ENCODE results near the gene JPH4.

The JPH4 gene

DNA sequence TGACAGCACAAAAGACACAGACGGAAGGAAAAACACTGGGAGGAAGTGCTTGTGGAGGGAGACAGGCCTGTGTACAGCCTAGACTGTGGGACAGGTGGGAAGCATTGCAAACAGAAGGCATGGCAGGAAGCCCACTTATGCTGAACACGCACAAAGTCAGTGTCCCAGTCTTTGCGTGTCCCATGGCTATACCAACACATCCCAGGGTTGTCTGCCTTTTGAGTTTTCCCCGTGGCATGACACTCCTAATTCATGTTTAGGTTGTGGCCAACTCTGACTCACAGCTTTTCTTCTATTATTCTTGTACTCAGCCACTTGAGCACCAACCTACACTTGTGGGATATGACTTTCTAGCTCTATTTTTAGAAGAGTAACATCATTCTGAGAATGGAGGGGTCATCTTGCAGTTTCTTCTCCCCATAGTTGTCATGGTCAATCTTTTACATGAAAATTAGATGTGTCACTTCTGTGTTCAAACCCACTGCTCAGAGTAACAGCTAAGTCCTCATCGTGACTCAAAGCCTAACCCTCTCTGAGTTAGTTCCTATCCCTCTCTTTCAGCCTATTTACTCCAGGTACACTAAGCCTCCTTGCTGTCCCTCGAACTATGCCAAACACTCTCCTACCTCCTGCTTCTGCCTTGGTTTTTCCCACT is 27.5 kb upstream of the JPH4 start:
- TF ChIP-seq, protein P1, sequence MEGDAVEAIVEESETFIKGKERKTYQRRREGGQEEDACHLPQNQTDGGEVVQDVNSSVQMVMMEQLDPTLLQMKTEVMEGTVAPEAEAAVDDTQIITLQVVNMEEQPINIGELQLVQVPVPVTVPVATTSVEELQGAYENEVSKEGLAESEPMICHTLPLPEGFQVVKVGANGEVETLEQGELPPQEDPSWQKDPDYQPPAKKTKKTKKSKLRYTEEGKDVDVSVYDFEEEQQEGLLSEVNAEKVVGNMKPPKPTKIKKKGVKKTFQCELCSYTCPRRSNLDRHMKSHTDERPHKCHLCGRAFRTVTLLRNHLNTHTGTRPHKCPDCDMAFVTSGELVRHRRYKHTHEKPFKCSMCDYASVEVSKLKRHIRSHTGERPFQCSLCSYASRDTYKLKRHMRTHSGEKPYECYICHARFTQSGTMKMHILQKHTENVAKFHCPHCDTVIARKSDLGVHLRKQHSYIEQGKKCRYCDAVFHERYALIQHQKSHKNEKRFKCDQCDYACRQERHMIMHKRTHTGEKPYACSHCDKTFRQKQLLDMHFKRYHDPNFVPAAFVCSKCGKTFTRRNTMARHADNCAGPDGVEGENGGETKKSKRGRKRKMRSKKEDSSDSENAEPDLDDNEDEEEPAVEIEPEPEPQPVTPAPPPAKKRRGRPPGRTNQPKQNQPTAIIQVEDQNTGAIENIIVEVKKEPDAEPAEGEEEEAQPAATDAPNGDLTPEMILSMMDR (conservative IDR thresholded peaks at IDR 0.05), result no peak
- H3K27ac ChIP-seq, result no peak overlapping the region

DNA sequence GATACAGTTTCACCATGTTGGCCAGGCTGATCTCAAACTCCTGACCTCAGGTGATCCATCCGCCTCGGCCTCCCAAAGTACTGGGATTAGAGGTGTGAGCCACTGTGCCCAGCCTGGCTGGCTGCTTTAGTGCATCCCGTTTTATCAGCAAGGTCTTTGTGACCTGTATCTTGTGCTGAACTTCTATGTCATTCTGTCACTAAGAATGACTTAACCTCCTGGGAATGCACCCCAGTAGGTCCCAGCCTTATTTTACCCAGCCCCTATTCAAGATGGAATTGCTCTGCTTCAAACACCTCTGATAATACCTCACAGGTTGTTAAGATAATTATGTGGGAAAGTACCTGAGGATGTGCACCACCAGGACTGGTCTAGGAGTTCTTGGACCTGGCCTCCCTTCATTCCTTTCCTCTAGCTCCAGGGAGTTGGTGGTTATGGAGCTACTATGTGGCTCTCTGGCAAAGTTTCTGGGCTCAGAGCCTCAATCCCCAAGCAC is 26.1 kb upstream of the JPH4 start:
- TF ChIP-seq, protein P1 (conservative IDR thresholded peaks at IDR 0.05), result no peak

DNA sequence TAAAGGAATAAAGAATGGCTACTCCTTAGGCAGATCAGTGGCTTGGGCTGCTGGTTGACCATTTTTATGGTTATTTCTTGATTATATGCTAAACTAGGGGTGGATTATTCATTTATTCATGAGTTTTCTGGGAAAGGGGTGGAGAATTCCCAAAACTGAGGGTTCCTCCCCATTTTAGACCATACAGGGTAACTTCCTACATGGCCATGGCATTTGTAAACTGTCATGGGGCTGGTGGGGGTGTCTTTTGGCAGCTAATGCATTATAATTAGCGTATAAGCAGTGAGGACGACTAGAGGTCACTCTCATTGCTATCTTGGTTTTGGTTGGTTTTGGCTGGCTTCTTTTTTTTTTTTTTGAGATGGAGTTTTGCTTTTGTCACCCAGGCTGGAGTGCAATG is 25.6 kb upstream of the JPH4 start:
- TF ChIP-seq, protein P1 (conservative IDR thresholded peaks at IDR 0.05), result no peak
- no peak overlapping the region for H3K27ac ChIP-seq

More for the DNA sequence above, 26.1 kb upstream of the JPH4 start:
- no peak overlapping the region for H3K27ac ChIP-seq

DNA sequence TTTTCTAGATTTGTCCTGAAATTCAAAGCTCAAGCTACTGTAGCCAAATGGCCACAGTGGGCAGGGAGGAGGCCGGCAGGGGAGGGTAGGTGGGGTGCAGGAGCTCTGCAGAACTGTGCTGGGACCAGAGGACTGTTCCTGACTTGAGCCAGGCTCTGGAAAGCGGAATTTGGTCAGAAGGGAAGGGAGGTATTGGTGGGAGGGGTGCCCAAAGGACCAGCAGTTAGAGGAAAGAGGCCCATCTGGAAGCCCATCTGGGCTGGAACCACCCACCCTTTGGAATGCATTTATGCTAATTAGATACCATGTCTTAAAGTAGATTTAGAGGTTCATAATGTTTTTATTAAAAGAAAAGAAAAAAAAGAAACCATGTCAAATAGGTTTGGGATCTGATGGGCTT is 24.5 kb upstream of the JPH4 start:
- TF ChIP-seq, protein P1 (conservative IDR thresholded peaks at IDR 0.05), result no peak
- H3K27ac ChIP-seq, result no peak overlapping the region

DNA sequence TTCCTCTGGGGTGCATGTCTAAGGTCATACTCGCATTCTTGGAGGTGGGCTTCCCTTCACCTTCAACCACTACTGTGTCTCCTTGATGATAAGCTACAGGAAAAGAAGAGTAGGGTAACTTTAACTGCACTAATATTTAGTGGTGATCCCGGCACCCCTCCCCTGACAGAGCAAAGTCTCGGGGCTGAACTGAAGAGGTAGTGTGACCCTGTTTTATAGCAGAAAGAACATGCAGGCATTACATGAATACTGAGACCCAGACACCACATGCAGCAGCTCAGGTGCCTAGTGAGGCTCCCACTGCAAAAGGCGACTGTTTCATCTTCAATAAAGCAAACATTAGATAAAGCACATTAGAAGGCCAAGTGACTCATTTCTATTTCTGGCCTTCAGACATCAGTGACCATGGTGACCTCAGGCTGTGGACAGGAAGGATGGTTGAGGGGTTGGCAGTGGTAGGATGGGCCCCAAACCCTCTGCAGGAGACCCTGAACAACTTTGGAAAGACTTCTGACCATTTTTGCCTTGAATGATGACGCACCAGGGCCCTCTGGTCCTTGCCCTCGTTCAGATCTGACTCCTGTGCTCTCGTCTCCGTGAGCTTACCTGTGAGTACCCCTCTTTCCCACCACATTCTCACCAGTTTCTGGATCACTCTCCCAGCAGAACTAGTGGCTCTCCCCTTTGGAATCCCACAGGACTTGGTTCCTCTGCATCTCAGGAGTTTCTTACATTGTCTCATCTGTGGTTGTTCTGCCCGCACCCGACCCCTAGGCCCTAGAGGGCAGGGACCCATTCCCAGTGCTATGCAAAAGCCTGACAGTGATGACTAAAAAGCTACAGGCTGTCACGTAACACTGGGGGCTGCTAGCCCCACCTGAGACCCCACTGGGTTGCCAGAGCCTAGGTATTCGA is 23.8 kb upstream of the JPH4 start:
- TF ChIP-seq, protein P1 (conservative IDR thresholded peaks at IDR 0.05), result no peak

DNA sequence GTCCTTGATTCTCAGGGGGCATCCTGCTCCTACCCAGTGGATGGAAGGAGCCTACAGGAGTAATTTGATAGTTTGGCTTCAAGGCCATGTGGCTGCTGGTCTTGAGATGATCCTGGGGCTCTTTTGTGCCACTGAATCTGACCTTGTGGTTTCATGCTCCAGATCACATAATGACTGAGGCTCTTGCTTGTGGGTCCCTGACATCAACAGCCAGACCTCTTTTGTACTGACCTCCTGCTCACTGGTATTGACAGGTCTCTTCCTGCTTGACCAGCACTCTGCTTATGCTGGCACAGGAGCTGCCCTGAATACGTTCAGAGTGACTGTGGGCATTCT is 23.2 kb upstream of the JPH4 start:
- TF ChIP-seq, protein P1 (conservative IDR thresholded peaks at IDR 0.05), result no peak

More for the DNA sequence above, 23.8 kb upstream of the JPH4 start:
- no peak overlapping the region for H3K27ac ChIP-seq

DNA sequence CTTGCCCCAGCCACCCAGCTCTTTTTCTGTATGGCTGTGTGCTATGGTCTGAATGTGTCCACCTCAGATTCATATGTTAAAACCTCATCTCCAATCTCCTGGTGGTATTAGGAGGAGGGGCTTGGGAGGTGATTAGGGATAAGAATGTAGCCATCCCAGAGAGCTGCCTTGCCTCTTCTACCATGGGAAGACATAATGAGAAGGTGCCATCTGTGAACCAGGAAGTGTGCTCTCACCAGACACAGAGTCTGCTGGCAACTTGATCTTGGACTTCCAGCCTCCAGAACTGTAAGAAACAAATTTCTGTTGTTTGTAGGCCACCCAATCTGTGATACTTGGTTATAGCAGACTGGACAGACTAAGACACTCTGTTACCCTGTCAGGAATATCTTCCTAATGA is 22.8 kb upstream of the JPH4 start:
- TF ChIP-seq, protein P1 (conservative IDR thresholded peaks at IDR 0.05), result no peak
- no peak overlapping the region for H3K27ac ChIP-seq

More for the DNA sequence above, 23.2 kb upstream of the JPH4 start:
- no peak overlapping the region for H3K27ac ChIP-seq
